ENCODE results near the gene EIF2B5.

Gene EIF2B5

GRCh38 chr3:184175981-184176376 is 40.8 kb downstream of the EIF2B5 start:
- in situ Hi-C loops (cut with MboI; ENCODE audit: low sequenced_read_pairs, unreplicated experiment): no loop called here
- DNase-seq (ENCODE audit: low spot score): no peak
- no peak for TF ChIP-seq CTCF (IDR thresholded peaks at IDR 0.05; ENCODE audit: borderline replicate concordance, control extremely low read depth, extremely low read depth, insufficient read depth, missing control alignments)

- no peak for DNase-seq (ENCODE audit: low spot score)
- TF ChIP-seq CTCF (IDR thresholded peaks at IDR 0.05; ENCODE audit: borderline replicate concordance, control extremely low read depth, extremely low read depth, insufficient read depth, missing control alignments): no peak
- in situ Hi-C loops (cut with MboI; ENCODE audit: low sequenced_read_pairs, unreplicated experiment): no loop called here
These were observed 41.5 kb downstream of the EIF2B5 start for GRCh38 chr3:184176377-184177330.

GRCh38 chr3:184177331-184177731 is 42.2 kb downstream of the EIF2B5 start:
- TF ChIP-seq CTCF (IDR thresholded peaks at IDR 0.05; ENCODE audit: borderline replicate concordance, control extremely low read depth, extremely low read depth, insufficient read depth, missing control alignments): no peak
- in situ Hi-C loops (cut with MboI; ENCODE audit: low sequenced_read_pairs, unreplicated experiment): no loop called here
- DNase-seq (ENCODE audit: low spot score): no peak

GRCh38 chr3:184177767-184178306 is 42.7 kb downstream of the EIF2B5 start:
- TF ChIP-seq CTCF (IDR thresholded peaks at IDR 0.05; ENCODE audit: borderline replicate concordance, control extremely low read depth, extremely low read depth, insufficient read depth, missing control alignments): no peak
- in situ Hi-C loops (cut with MboI; ENCODE audit: low sequenced_read_pairs, unreplicated experiment): no loop called here
- DNase-seq (ENCODE audit: low spot score): no peak

- in situ Hi-C loops (cut with MboI; ENCODE audit: low sequenced_read_pairs, unreplicated experiment): no loop called here
- TF ChIP-seq CTCF (IDR thresholded peaks at IDR 0.05; ENCODE audit: borderline replicate concordance, control extremely low read depth, extremely low read depth, insufficient read depth, missing control alignments): no peak
- DNase-seq (ENCODE audit: low spot score): no peak
These were observed 43.5 kb downstream of the EIF2B5 start for GRCh38 chr3:184178521-184179138.

- DNase-seq (ENCODE audit: low spot score): no peak
- in situ Hi-C loops (cut with MboI; ENCODE audit: low sequenced_read_pairs, unreplicated experiment): no loop called here
- TF ChIP-seq CTCF (IDR thresholded peaks at IDR 0.05; ENCODE audit: borderline replicate concordance, control extremely low read depth, extremely low read depth, insufficient read depth, missing control alignments): no peak
These were observed 45.0 kb downstream of the EIF2B5 start for GRCh38 chr3:184180165-184180564.

Measured in GM13976 (cell line).